ENCODE data around the gene PITX1. TPM values are rescaled to one million over a fixed set of nuclear protein-coding genes. Genes with fewer than 3 reads are reported as not detected.

The PITX1 gene
- total and polyA plus RNA-seq, 4 donors: 0.02 TPM; not detected in 3

- Histone ChIP-seq H3K9ac (ENCODE audit: low read depth in 1 of 2, low read length in 2 of 2) (no peak overlapping the region), H3K9me3 (ENCODE audit: control insufficient read depth in 4 of 4, low read length in 3 of 4) (no peaks in the 10 kb centered on the region), H3K36me3 (ENCODE audit: control insufficient read depth in 4 of 4, insufficient read depth in 3 of 4, low read depth in 1 of 4, low read length in 3 of 4) (no peaks in the 10 kb centered on the region), H3K27me3 (ENCODE audit: control insufficient read depth in 4 of 4, insufficient read depth in 4 of 4, low read length in 3 of 4) (peaks cover 4 to 10% (median 6%) of the 10 kb centered on the region in 4 donors), H3K4me3 (ENCODE audit: low read depth in 1 of 3, low read length in 3 of 3) (no peak overlapping the region), H3K4me1 (ENCODE audit: control insufficient read depth in 4 of 4, insufficient read depth in 4 of 4, low read length in 3 of 4) (peaks cover 0 to 1% (median 0%) of the 10 kb centered on the region in 4 donors), H3K27ac (ENCODE audit: low read depth in 1 of 2, low read length in 2 of 2) (no peak overlapping the region)
- no peak for DNase-seq (ENCODE audit: low spot score)
- WGBS: 66% methylated on average over 2 of the region's 2 CpGs
- TF ChIP-seq JUND (IDR thresholded peaks at IDR 0.05) (no peak), MAX (IDR thresholded peaks at IDR 0.05) (no peak), EGR1 (IDR thresholded peaks at IDR 0.05; ENCODE audit: low read depth in 2 of 2) (no peak), HNF4A (conservative IDR thresholded peaks at IDR 0.05) (no peak), RAD21 (IDR thresholded peaks at IDR 0.05) (no peak), GABPA (IDR thresholded peaks at IDR 0.05 in 1 of 2, conservative IDR thresholded peaks at IDR 0.05 in 1 of 2) (no peak), YY1 (IDR thresholded peaks at IDR 0.05) (no peak), CTCF (IDR thresholded peaks at IDR 0.05; ENCODE audit: low read depth, low read length, missing input control) (no peak), HNF4G (IDR thresholded peaks at IDR 0.05) (no peak), TAF1 (conservative IDR thresholded peaks at IDR 0.05) (no peak), FOXA2 (IDR thresholded peaks at IDR 0.05) (no peak), ATF3 (IDR thresholded peaks at IDR 0.05) (no peak), SP1 (IDR thresholded peaks at IDR 0.05) (no peak)
Measured at GRCh38 chr5:135054546-135054945, 20.5 kb upstream of the PITX1 start.

GRCh38 chr5:135053989-135054388, 20.0 kb upstream of the PITX1 start:
- no peaks in the 10 kb centered on the region for H3K36me3 ChIP-seq (ENCODE audit: control insufficient read depth in 4 of 4, insufficient read depth in 3 of 4, low read depth in 1 of 4, low read length in 3 of 4)
- WGBS: 22% methylated on average over 8 of the region's 8 CpGs
- H3K9me3 ChIP-seq (ENCODE audit: control insufficient read depth in 4 of 4, low read length in 3 of 4): no peaks in the 10 kb centered on the region
- H3K4me1 ChIP-seq (ENCODE audit: control insufficient read depth in 4 of 4, insufficient read depth in 4 of 4, low read length in 3 of 4): peaks cover 0 to 1% (median 0%) of the 10 kb centered on the region in 4 donors
- H3K27me3 ChIP-seq (ENCODE audit: control insufficient read depth in 4 of 4, insufficient read depth in 4 of 4, low read length in 3 of 4): peaks cover 4 to 10% (median 6%) of the 10 kb centered on the region in 4 donors
- TF ChIP-seq ATF3 (IDR thresholded peaks at IDR 0.05): no peak
- DNase-seq (ENCODE audit: low spot score): no peak
- H3K27ac ChIP-seq (ENCODE audit: low read depth in 1 of 2, low read length in 2 of 2): no peak overlapping the region
- no peak overlapping the region for H3K4me3 ChIP-seq (ENCODE audit: low read depth in 1 of 3, low read length in 3 of 3)
- no peak overlapping the region for H3K9ac ChIP-seq (ENCODE audit: low read depth in 1 of 2, low read length in 2 of 2)

GRCh38 chr5:135053278-135053677, 19.2 kb upstream of the PITX1 start:
- no peak overlapping the region for H3K27ac ChIP-seq (ENCODE audit: low read depth in 1 of 2, low read length in 2 of 2)
- peaks cover 0 to 1% (median 0%) of the 10 kb centered on the region in 4 donors for H3K4me1 ChIP-seq (ENCODE audit: control insufficient read depth in 4 of 4, insufficient read depth in 4 of 4, low read length in 3 of 4)
- H3K27me3 ChIP-seq (ENCODE audit: control insufficient read depth in 4 of 4, insufficient read depth in 4 of 4, low read length in 3 of 4): peaks cover 4 to 10% (median 6%) of the 10 kb centered on the region in 4 donors
- no peak overlapping the region for H3K9ac ChIP-seq (ENCODE audit: low read depth in 1 of 2, low read length in 2 of 2)
- no peak for TF ChIP-seq JUND (IDR thresholded peaks at IDR 0.05)
- no peak for TF ChIP-seq EGR1 (IDR thresholded peaks at IDR 0.05; ENCODE audit: low read depth in 2 of 2)
- no peak for TF ChIP-seq RAD21 (IDR thresholded peaks at IDR 0.05)
- TF ChIP-seq RXRA (IDR thresholded peaks at IDR 0.05): no peak
- no peak for TF ChIP-seq HNF4G (IDR thresholded peaks at IDR 0.05)
- TF ChIP-seq FOXA2 (IDR thresholded peaks at IDR 0.05): no peak
- no peak for TF ChIP-seq MAX (IDR thresholded peaks at IDR 0.05)
- no peak for TF ChIP-seq ZBTB33 (IDR thresholded peaks at IDR 0.05)
- TF ChIP-seq FOXA1 (IDR thresholded peaks at IDR 0.05): no peak
- TF ChIP-seq YY1 (IDR thresholded peaks at IDR 0.05): no peak
- no peak for TF ChIP-seq GABPA (IDR thresholded peaks at IDR 0.05 in 1 of 2, conservative IDR thresholded peaks at IDR 0.05 in 1 of 2)
- no peak for TF ChIP-seq HNF4A (conservative IDR thresholded peaks at IDR 0.05)
- TF ChIP-seq TAF1 (conservative IDR thresholded peaks at IDR 0.05): no peak
- TF ChIP-seq ATF3 (IDR thresholded peaks at IDR 0.05): no peak
- H3K36me3 ChIP-seq (ENCODE audit: control insufficient read depth in 4 of 4, insufficient read depth in 3 of 4, low read depth in 1 of 4, low read length in 3 of 4): no peaks in the 10 kb centered on the region
- WGBS: 68% methylated on average over 3 of the region's 3 CpGs
- no peaks in the 10 kb centered on the region for H3K9me3 ChIP-seq (ENCODE audit: control insufficient read depth in 4 of 4, low read length in 3 of 4)
- DNase-seq (ENCODE audit: low spot score): no peak
- no peak overlapping the region for H3K4me3 ChIP-seq (ENCODE audit: low read depth in 1 of 3, low read length in 3 of 3)

All from liver (tissue), 9 donors.